ENCODE measurements around the gene CUZD1. TPM values are rescaled to one million over a fixed set of nuclear protein-coding genes. Genes with fewer than 3 reads are reported as not detected.

The CUZD1 gene
- total and polyA plus RNA-seq, 8 donors: 0.73 to 2.7 (median 2.0) TPM

- ATAC-seq (no peak), DNase-seq (no peak)
- intact Hi-C loops (cut with DNase I): no loop called here
- Histone ChIP-seq H3K9me3 (no peaks in the 10 kb centered on the region), H3K27me3 (no peaks in the 10 kb centered on the region), H3K4me1 (no peaks in the 10 kb centered on the region), H3K4me3 (no peak overlapping the region), H3K36me3 (peaks cover 0 to 25% of the 10 kb centered on the region in 2 donors), H3K27ac (no peak overlapping the region)
- no peak for TF ChIP-seq CTCF (IDR thresholded peaks at IDR 0.05)
Measured at GRCh38 chr10:122835908-122836307, 9.7 kb downstream of the CUZD1 start.

- H3K9me3 ChIP-seq: no peaks in the 10 kb centered on the region
- H3K4me3 ChIP-seq: no peak overlapping the region
- no peak for TF ChIP-seq CTCF (IDR thresholded peaks at IDR 0.05)
- ATAC-seq (no peak), DNase-seq (no peak)
- H3K27ac ChIP-seq: no peak overlapping the region
- peaks cover 0 to 17% of the 10 kb centered on the region in 2 donors for H3K36me3 ChIP-seq
- no peaks in the 10 kb centered on the region for H3K4me1 ChIP-seq
- intact Hi-C loops (cut with DNase I): no loop called here
- H3K27me3 ChIP-seq: peaks cover 0 to 5% of the 10 kb centered on the region in 2 donors
Measured at GRCh38 chr10:122830965-122831353, 14.7 kb downstream of the CUZD1 start.

DNA sequence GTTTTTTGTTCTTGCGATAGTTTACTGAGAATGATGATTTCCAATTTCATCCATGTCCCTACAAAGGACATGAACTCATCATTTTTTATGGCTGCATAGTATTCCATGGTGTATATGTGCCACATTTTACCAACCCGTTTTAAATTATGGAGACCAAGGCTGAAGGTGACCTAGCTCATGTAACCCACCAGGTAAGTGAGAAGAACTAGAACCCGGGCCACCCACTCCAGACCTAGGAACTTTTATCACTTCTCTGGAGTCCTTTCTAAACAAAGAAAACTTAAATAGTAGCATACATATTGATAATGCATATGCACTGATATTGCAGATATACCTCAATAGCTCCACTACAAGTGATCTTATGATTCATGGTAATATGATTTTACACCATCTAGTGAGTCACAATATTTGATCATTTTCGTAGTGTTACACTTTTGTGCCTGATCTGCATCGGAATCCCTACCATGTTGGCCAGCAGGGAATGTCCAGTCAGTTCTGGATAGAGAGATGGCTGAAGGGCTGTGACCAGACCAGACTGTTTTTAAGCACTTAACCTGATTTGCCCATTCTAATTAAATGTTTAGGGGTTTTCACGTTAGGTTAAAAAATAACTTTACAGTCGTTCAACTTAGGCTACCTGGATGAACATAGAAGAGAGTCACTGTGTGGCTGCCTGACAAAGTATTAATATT, 15.2 kb downstream of the CUZD1 start:
- Histone ChIP-seq H3K4me1 (no peaks in the 10 kb centered on the region), H3K4me3 (no peak overlapping the region), H3K36me3 (peaks cover 0 to 15% of the 10 kb centered on the region in 2 donors), H3K27me3 (peaks cover 0 to 5% of the 10 kb centered on the region in 2 donors), H3K9me3 (no peaks in the 10 kb centered on the region), H3K27ac (no peak overlapping the region)
- TF ChIP-seq CTCF (IDR thresholded peaks at IDR 0.05): no peak
- no peak for ATAC-seq
- no peak for DNase-seq
- intact Hi-C loops (cut with DNase I): no loop called here

- Histone ChIP-seq H3K4me1 (no peaks in the 10 kb centered on the region), H3K36me3 (peaks cover 0 to 15% of the 10 kb centered on the region in 2 donors), H3K9me3 (no peaks in the 10 kb centered on the region), H3K4me3 (no peak overlapping the region), H3K27me3 (peaks cover 0 to 5% of the 10 kb centered on the region in 2 donors), H3K27ac (no peak overlapping the region)
- intact Hi-C loops (cut with DNase I): no loop called here
- ATAC-seq: no peak
- TF ChIP-seq CTCF (IDR thresholded peaks at IDR 0.05): no peak
- no peak for DNase-seq
Measured at GRCh38 chr10:122829454-122829853, 16.2 kb downstream of the CUZD1 start.

- intact Hi-C loops (cut with DNase I): no loop called here
- H3K9me3 ChIP-seq: no peaks in the 10 kb centered on the region
- peaks cover 0 to 5% of the 10 kb centered on the region in 2 donors for H3K27me3 ChIP-seq
- H3K27ac ChIP-seq: no peak overlapping the region
- H3K36me3 ChIP-seq: peaks cover 0 to 13% of the 10 kb centered on the region in 2 donors
- no peak for TF ChIP-seq CTCF (IDR thresholded peaks at IDR 0.05)
- no peaks in the 10 kb centered on the region for H3K4me1 ChIP-seq
- no peak for DNase-seq
- no peak overlapping the region for H3K4me3 ChIP-seq
- ATAC-seq: no peak
Measured at GRCh38 chr10:122828716-122829255, 16.9 kb downstream of the CUZD1 start.

Measured in left lung (tissue), 10 donors.